Fibroblast of lung (primary cell): ENCODE data around the gene PEDS1. TPM values are rescaled to one million over a fixed set of nuclear protein-coding genes. Genes with fewer than 3 reads are reported as not detected.
A peak's percentile ranks its signal among the peaks of the same experiment; 100 is the strongest.

ENCODE experiments used
- DNase-seq, 2 donors: peaks; one replicate each; pipeline versions ENCODE4 v3.0.0 to v3.0.0-alpha.2; 2010; ENCODE audit warnings: low read depth in 2 of 2
- H2AFZ ChIP-seq: 2 replicates; pipeline ENCODE4 v1.5.1; 2012; ENCODE audit warnings: low read length, control low read depth, inconsistent platforms
- H3K27ac ChIP-seq: 2 replicates; pipeline ENCODE4 v1.5.1; 2011; ENCODE audit warnings: low read length, control low read depth; ENCODE audit not compliant: insufficient read depth
- H3K27me3 ChIP-seq: 2 replicates; pipeline ENCODE4 v1.5.1; 2011; ENCODE audit warnings: mild to moderate bottlenecking, low read length; ENCODE audit not compliant: control insufficient read depth, insufficient read depth
- H3K36me3 ChIP-seq: 2 replicates; pipeline ENCODE4 v1.5.1; 2011; ENCODE audit warnings: low read length; ENCODE audit not compliant: control insufficient read depth, insufficient read depth
- H3K4me1 ChIP-seq: 2 replicates; pipeline ENCODE4 v1.5.1; 2011; ENCODE audit warnings: low read length; ENCODE audit not compliant: control insufficient read depth, insufficient read depth; ENCODE audit errors: extremely low read depth
- H3K4me2 ChIP-seq: 2 replicates; pipeline ENCODE4 v1.5.1; 2011; ENCODE audit warnings: low read length, control low read depth; ENCODE audit not compliant: insufficient read depth; ENCODE audit errors: extremely low read depth
- H3K4me3 ChIP-seq, 4 experiments: fragments of 200-600 bp in 1 of 4; sonication (generic) in 1 of 4; replicated peaks in 1 of 4; 2 replicates each; pipeline ENCODE4 v1.5.1; 2011 to 2016; ENCODE audit warnings: low read length in 4 of 4, low read depth in 3 of 4, mild to moderate bottlenecking in 3 of 4, control low read depth in 2 of 4, inconsistent platforms in 1 of 4, mixed read lengths in 1 of 4; ENCODE audit not compliant: insufficient read depth in 1 of 4; ENCODE audit errors: control extremely low read depth in 1 of 4
- H3K79me2 ChIP-seq: 2 replicates; pipeline ENCODE4 v1.5.1; 2012; ENCODE audit warnings: mild to moderate bottlenecking, low read length, inconsistent platforms; ENCODE audit not compliant: control insufficient read depth, insufficient read depth
- H3K9ac ChIP-seq: 2 replicates; pipeline ENCODE4 v1.5.1; 2011; ENCODE audit warnings: mild to moderate bottlenecking, low read length, control low read depth; ENCODE audit not compliant: insufficient read depth
- H3K9me3 ChIP-seq: 2 replicates; pipeline ENCODE4 v1.5.1; 2012; ENCODE audit warnings: low read depth, low read length; ENCODE audit not compliant: control insufficient read depth, insufficient read depth
- H4K20me1 ChIP-seq: 2 replicates; pipeline ENCODE4 v1.5.1; 2011; ENCODE audit warnings: low read length; ENCODE audit not compliant: control insufficient read depth, insufficient read depth; ENCODE audit errors: extremely low read depth
- CTCF ChIP-seq, 2 donors: IDR thresholded peaks in 1 of 2; conservative IDR thresholded peaks in 1 of 2; 1 replicate in 1 of 2; 2 replicates in 1 of 2; pipeline ENCODE4 v1.5.1; 2011 to 2012; ENCODE audit warnings: low read length in 2 of 2, control low read depth in 1 of 2, inconsistent platforms in 1 of 2, low read depth in 1 of 2, mild to moderate bottlenecking in 1 of 2
- EZH2 ChIP-seq: IDR thresholded peaks from 2 replicates; pipeline ENCODE4 v1.5.1; 2012; ENCODE audit warnings: low read length, control low read depth, mild to moderate bottlenecking; ENCODE audit errors: missing control alignments
- polyA plus RNA-seq, 2 donors: library from polyadenylated mRNA; depleted of rRNA in 1 of 2; stranded (reverse) in 1 of 2; unstranded in 1 of 2; fragments of >200 nt; gene quantifications; 2 replicates each; pipeline ENCODE4 v1.2.1, GENCODE V29; 2011 to 2012; ENCODE audit warnings: missing spikeins in 1 of 2
- total RNA-seq: library from RNA; depleted of rRNA; stranded (reverse); fragments of >200 nt; gene quantifications from 2 replicates; pipeline ENCODE4 v1.2.1, GENCODE V29; 2014

The PEDS1 gene
- total and polyA plus RNA-seq, 2 donors (not counting 1 experiment from before 2014, with no cell fraction given), result 8.3 to 56.9 TPM

GRCh38 chr20:50174456-50174855 is 20.9 kb upstream of the PEDS1 start:
- Histone ChIP-seq H3K79me2 (no peaks in the 10 kb centered on the region), H3K9ac (no peak overlapping the region), H2AFZ (no peak overlapping the region), H3K36me3 (no peaks in the 10 kb centered on the region), H3K9me3 (no peaks in the 10 kb centered on the region), H3K4me3 (no peak overlapping the region), H3K4me1 (peaks cover 6% of the 10 kb centered on the region), H3K27ac (no peak overlapping the region), H3K4me2 (no peak overlapping the region), H4K20me1 (no peaks in the 10 kb centered on the region), H3K27me3 (no peaks in the 10 kb centered on the region)
- TF ChIP-seq CTCF (conservative IDR thresholded peaks at IDR 0.05 in 1 of 2, IDR thresholded peaks at IDR 0.05 in 1 of 2; ENCODE audit: low read depth in 1 of 2, low read length in 2 of 2) (no peak), EZH2 (no peak)
- DNase-seq, result no peak

- Histone ChIP-seq H3K79me2 (no peaks in the 10 kb centered on the region), H3K4me1 (peaks cover 8% of the 10 kb centered on the region), H2AFZ (peak overlapping the region; percentile 49), H3K27ac (peak overlapping the region; percentile 55), H4K20me1 (no peaks in the 10 kb centered on the region), H3K36me3 (no peaks in the 10 kb centered on the region), H3K9ac (peak overlapping the region; percentile 50), H3K4me3 (peak overlapping the region; percentile 41 to 66 (median 56)), H3K27me3 (no peaks in the 10 kb centered on the region), H3K4me2 (peak overlapping the region; percentile 67), H3K9me3 (no peaks in the 10 kb centered on the region)
- TF ChIP-seq EZH2 (no peak), CTCF (conservative IDR thresholded peaks at IDR 0.05 in 1 of 2, IDR thresholded peaks at IDR 0.05 in 1 of 2; ENCODE audit: low read depth in 1 of 2, low read length in 2 of 2) (no peak)
- peak; percentile 66 to 80 for DNase-seq
Measured at GRCh38 chr20:50172347-50173013, 19.0 kb upstream of the PEDS1 start.

GRCh38 chr20:50170549-50171220 is 17.2 kb upstream of the PEDS1 start:
- no peak for DNase-seq

More at GRCh38 chr20:50170549-50171220, 17.2 kb upstream of the PEDS1 start:
- Histone ChIP-seq H4K20me1 (no peaks in the 10 kb centered on the region), H3K9me3 (no peaks in the 10 kb centered on the region), H3K4me1 (peaks cover 8% of the 10 kb centered on the region), H3K4me3 (no peak overlapping the region), H3K36me3 (no peaks in the 10 kb centered on the region), H3K9ac (no peak overlapping the region), H3K27me3 (no peaks in the 10 kb centered on the region), H3K4me2 (no peak overlapping the region), H3K79me2 (no peaks in the 10 kb centered on the region), H2AFZ (no peak overlapping the region), H3K27ac (no peak overlapping the region)
- TF ChIP-seq EZH2 (no peak), CTCF (conservative IDR thresholded peaks at IDR 0.05 in 1 of 2, IDR thresholded peaks at IDR 0.05 in 1 of 2; ENCODE audit: low read depth in 1 of 2, low read length in 2 of 2) (no peak)
